RCC 7860 (cell line): ENCODE measurements around the gene FGR.

ENCODE experiments used
- DNase-seq: peaks from one replicate; pipeline ENCODE4 v3.0.0-alpha.2; 2015; ENCODE audit warnings: low spot score
- FAIRE-seq: peaks from 2 replicates; lab custom pipeline; 2012; peaks lifted over from hg19 to GRCh38; lab: Jason Lieb, UNC

The FGR gene

DNA sequence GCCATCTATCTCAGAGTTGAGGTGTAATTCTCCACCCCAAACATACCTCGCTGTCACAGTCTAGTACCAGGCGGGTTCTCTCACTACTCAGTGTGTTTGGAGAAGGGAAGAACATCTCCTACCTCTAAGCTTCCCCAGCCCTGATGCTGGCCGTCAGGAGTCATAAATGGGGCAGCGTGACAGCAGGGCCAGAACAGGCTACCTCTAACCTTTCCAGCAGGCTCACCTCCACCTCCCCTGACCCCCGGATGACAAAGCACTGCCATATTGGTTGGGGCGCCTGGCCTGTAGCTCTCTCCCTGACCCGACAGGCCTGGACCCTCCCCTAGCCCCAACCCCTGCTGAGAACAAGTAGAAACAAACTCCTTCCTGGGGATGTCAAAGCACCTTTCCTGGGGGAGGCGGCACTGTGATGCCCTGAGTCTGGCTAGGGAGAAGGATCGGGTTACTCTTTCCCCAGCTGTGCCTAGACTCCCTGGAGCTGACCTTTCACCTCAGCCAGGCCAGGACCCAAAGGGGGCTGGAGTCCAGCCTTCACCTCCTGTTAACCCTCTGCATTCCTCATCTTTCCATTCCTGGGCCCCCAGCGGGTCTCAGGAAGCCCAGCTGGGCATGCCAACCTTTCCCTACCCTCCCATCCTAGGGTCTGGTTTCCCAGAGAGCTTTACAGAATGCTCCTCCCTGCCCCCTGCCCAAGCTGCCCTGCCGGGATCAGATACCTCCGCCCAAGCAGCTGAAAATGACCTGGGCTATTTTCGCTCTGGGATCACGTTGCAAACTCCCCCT lies 65.3 kb downstream of the FGR start:
- FAIRE-seq (no peak), DNase-seq (no peak)

DNA sequence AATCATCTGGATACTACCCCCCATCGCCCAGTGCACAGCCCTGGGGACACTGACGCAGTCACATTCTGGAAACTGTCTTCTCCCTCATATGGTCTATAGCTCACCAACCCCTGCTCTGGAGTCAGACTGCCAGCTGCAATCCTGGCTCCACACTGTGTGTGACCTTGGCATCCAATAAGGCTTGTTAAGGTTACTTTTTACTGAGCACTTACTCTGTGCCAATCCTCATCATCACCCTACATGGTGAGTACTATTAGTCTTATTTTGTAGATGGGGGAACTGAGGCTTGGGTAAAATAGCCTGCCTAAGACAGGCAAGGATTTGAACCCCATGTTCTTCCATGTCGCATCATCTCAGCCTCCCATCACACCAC lies 65.9 kb downstream of the FGR start:
- FAIRE-seq: no peak
- no peak for DNase-seq

GRCh38 chr1:27568300-27569087 lies 66.5 kb downstream of the FGR start:
- FAIRE-seq (peak; percentile 21), DNase-seq (peak; percentile 83)

GRCh38 chr1:27567971-27568299 lies 67.0 kb downstream of the FGR start:
- DNase-seq: no peak
- no peak for FAIRE-seq

GRCh38 chr1:27567146-27567526 lies 67.8 kb downstream of the FGR start:
- no peak for DNase-seq
- FAIRE-seq: no peak

DNA sequence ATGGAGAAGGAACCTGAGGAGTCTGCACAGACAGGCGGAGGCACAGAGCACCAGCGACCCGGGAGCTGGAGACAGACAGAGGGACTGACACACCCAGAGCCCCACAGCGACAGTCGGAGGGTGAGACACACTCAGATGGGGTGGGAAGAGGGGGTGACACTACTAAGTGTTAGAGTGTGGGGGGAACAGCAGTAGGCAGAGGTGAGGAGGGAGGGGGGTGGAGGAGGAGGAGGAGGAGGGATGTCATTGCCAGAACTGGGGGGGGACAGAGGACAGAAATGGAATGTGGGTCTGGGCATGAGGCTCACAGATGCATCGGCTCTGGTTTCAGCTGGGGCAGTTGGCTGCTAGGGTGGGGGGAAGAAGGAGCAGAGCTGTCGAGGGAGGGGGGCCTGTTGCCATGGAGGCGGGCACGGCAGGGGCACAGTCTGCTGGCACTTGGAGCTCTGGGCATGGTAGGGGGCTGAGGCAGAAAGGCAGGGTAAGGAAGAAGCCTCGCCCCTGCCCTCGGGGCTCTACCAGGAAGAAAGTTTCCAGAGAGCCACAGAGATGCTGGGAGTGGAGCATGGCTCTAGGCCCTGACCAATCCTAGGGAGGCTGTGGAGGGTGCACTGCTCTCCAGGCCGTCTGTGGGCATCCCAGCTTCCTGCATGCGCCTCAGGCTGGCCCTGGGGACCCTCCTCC lies 68.4 kb downstream of the FGR start:
- DNase-seq (no peak), FAIRE-seq (no peak)

DNA sequence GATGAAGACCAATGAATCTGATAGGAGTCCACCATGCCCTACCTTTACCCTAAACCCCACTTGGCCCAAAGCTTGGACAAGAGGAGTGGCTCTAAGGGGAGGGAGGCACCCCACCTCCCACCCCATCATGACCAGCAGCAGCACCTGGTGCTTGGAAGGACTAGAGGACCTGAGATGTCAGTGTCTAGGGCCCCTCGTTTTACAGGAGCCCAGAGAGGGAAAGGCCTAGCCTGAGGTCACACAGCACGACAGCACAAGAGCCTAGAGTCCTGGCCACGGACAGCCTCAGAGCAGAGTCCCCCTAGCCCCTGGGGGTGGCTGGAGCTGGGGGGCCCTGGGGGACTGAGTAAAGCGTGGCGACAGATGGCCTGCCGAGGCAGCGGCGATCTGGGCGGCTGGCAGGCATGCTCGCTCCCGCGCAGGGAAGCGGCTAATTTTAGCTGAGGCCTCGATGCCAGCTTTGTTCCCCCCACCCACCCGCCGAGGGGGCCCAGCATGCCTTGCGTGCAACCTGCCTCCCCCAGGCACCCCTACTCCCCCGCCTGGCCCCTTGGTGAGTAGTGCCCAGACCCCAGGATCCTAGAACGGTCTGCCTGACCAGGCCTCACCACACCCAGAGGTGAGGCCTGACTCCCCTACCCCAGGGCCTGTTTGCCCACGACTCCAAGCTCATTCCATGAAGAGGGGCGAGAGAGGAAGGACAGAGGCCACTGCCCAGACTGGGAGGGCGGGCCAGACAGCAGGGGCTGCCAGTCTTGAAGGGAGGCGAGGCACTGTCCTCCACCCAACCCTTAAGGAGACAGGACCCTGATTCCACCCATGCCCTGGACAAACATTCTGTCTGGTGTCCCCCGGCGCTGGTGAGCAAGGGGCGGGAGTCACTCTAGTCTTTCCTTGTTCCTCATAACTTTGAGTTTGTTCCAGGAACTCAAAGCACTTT lies 70.0 kb downstream of the FGR start:
- DNase-seq: no peak
- FAIRE-seq: no peak

GRCh38 chr1:27563591-27564471 lies 71.2 kb downstream of the FGR start:
- DNase-seq (peak; percentile 76), FAIRE-seq (peak; percentile 83)

- DNase-seq (no peak), FAIRE-seq (no peak)
Observed at GRCh38 chr1:27563341-27563590, 71.7 kb downstream of the FGR start.

DNA sequence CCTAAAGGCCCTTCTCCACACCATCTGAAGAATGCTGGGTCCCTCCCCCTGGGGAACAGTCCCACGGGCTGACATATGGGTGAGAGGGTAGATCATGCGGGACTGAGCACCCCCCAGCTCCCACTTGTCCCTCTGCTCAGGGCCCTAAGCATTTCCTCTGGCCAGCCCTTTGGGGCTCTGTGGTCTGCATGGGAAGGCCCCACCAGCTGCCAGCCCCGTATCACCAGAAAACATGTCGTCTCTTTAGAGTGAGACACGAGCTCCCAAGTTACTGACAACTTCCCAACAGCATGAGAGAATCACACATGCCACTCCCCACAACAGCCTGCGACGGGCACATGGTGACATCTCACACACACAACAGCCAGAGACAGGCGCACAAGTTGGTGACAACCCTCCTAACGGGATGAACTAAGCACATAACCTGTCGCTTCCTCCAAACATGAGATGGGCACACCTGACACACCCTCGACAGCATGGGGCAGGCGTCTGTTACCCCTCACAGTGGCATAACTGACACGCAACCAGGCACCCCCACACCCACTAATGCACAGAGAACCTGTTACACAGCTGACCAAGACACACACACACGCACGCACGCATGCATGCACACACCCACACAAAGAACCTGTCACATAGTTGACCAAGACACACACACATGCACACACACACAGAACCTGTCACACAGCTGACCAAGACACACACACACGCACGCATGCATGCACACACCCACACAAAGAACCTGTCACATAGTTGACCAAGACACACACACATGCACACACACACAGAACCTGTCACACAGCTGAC lies 72.2 kb downstream of the FGR start:
- DNase-seq (no peak), FAIRE-seq (no peak)
